Prostate gland (tissue), 2 donors: ENCODE results near the gene ZBTB43. TPM values are rescaled to one million over a fixed set of nuclear protein-coding genes. Genes with fewer than 3 reads are reported as not detected.

Experiments used
- DNase-seq: peaks from one replicate; pipeline ENCODE4 v3.0.0-alpha.2; 2019; ENCODE audit warnings: low spot score
- H3K27ac ChIP-seq, 2 donors: fragments of 200-600 bp; sonication (generic); 2 replicates each; pipeline ENCODE4 v1.5.1; 2017 to 2019
- H3K27me3 ChIP-seq: fragments of 200-600 bp; sonication (generic); replicated peaks from 2 replicates; pipeline ENCODE4 v1.5.1; 2019; ENCODE audit not compliant: insufficient read depth
- H3K36me3 ChIP-seq, 2 donors: fragments of 200-600 bp; sonication (generic); 1 replicate in 1 of 2; 2 replicates in 1 of 2; pipeline versions ENCODE4 v1.5.1 to v1.8.1; 2017 to 2019
- H3K4me1 ChIP-seq: fragments of 200-600 bp; sonication (generic); replicated peaks from 2 replicates; pipeline ENCODE4 v1.5.1; 2019
- H3K4me3 ChIP-seq, 2 donors: fragments of 200-600 bp; sonication (generic); 2 replicates each; pipeline ENCODE4 v1.5.1; 2017 to 2019
- H3K9me3 ChIP-seq: fragments of 200-600 bp; sonication (generic); 2 replicates; pipeline ENCODE4 v1.5.1; 2017
- CTCF ChIP-seq, 4 experiments: fragments of 200-600 bp in 2 of 4; fragments of 450-650 bp in 2 of 4; sonication (generic) in 2 of 4; IDR thresholded peaks; 1 replicate in 3 of 4; 2 replicates in 1 of 4; pipeline ENCODE4 v1.5.1; 2016 to 2019; ENCODE audit warnings: antibody characterized with exemption in 4 of 4, mild to moderate bottlenecking in 2 of 4, moderate library complexity in 2 of 4
- POLR2A ChIP-seq: fragments of 450-650 bp; IDR thresholded peaks from one replicate; pipeline ENCODE4 v1.6.1; 2016; ENCODE audit warnings: antibody characterized with exemption, mild to moderate bottlenecking
- POLR2AphosphoS5 ChIP-seq: sonication (generic); formaldehyde crosslinking; IDR thresholded peaks from one replicate; pipeline ENCODE4 v1.6.1; 2017; ENCODE audit warnings: antibody characterized with exemption
- WGBS: methylation state at CpG from one replicate; pipeline ENCODE4 v1.1.5; 2018; 5-methylcytosine and 5-hydroxymethylcytosine counted together
- intact Hi-C: fragments of 100-400 bp; cut with DNase I; formaldehyde crosslinking; loops from one replicate; pipeline ENCODE4 v1.14.2; 2022
- total RNA-seq, 2 donors: library from RNA; depleted of rRNA; stranded (reverse); fragments of >200 nt; gene quantifications; one replicate each; pipeline ENCODE4 v1.1.0, GENCODE V29; 2016

The ZBTB43 gene
- total RNA-seq, 2 donors from 2014 or later, result 30.0 to 118 TPM

GRCh38 chr9:126852086-126852688 lies 47.3 kb downstream of the ZBTB43 start:
- H3K9me3 ChIP-seq, result no peaks in the 10 kb centered on the region
- intact Hi-C loops, result no loop called here
- H3K27me3 ChIP-seq, result no peaks in the 10 kb centered on the region
- H3K36me3 ChIP-seq, result no peaks in the 10 kb centered on the region
- H3K27ac ChIP-seq, result no peak overlapping the region
- 33% methylated on average over 3 of the region's 3 CpGs for WGBS
- H3K4me1 ChIP-seq, result no peaks in the 10 kb centered on the region
- H3K4me3 ChIP-seq, result no peak overlapping the region
- TF ChIP-seq CTCF (IDR thresholded peaks at IDR 0.05) (no peak), POLR2A (no peak), POLR2AphosphoS5 (no peak)
- no peak for DNase-seq

- Histone ChIP-seq H3K27me3 (no peaks in the 10 kb centered on the region), H3K27ac (no peak overlapping the region), H3K9me3 (no peaks in the 10 kb centered on the region), H3K4me1 (no peaks in the 10 kb centered on the region), H3K4me3 (no peak overlapping the region), H3K36me3 (no peaks in the 10 kb centered on the region)
- no peak for DNase-seq
- no peak for TF ChIP-seq CTCF (IDR thresholded peaks at IDR 0.05)
- TF ChIP-seq POLR2AphosphoS5, result no peak
- no peak for TF ChIP-seq POLR2A
- 86% methylated on average over 5 of the region's 5 CpGs for WGBS
- intact Hi-C loops, result no loop called here
Measured at GRCh38 chr9:126853667-126854066, 48.8 kb downstream of the ZBTB43 start.

- TF ChIP-seq CTCF (IDR thresholded peaks at IDR 0.05), result no peak
- TF ChIP-seq POLR2A, result no peak
- TF ChIP-seq POLR2AphosphoS5, result no peak
- no peaks in the 10 kb centered on the region for H3K27me3 ChIP-seq
Measured at GRCh38 chr9:126854734-126855133, 49.9 kb downstream of the ZBTB43 start.

GRCh38 chr9:126856326-126856877 lies 51.6 kb downstream of the ZBTB43 start:
- no peak overlapping the region for H3K27ac ChIP-seq
- DNase-seq, result no peak
- H3K4me1 ChIP-seq, result peaks cover 7% of the 10 kb centered on the region
- H3K9me3 ChIP-seq, result no peaks in the 10 kb centered on the region
- 85% methylated on average over 6 of the region's 6 CpGs for WGBS
- TF ChIP-seq POLR2AphosphoS5 (no peak), POLR2A (no peak), CTCF (IDR thresholded peaks at IDR 0.05) (no peak)
- intact Hi-C loops, result no loop called here
- no peaks in the 10 kb centered on the region for H3K27me3 ChIP-seq
- no peaks in the 10 kb centered on the region for H3K36me3 ChIP-seq
- H3K4me3 ChIP-seq, result no peak overlapping the region

More at GRCh38 chr9:126854734-126855133, 49.9 kb downstream of the ZBTB43 start:
- Histone ChIP-seq H3K4me1 (peaks cover 1% of the 10 kb centered on the region), H3K9me3 (no peaks in the 10 kb centered on the region), H3K27ac (no peak overlapping the region), H3K4me3 (no peak overlapping the region), H3K36me3 (no peaks in the 10 kb centered on the region)
- peak; percentile 26 for DNase-seq
- 25% methylated on average over 7 of the region's 7 CpGs for WGBS
- intact Hi-C loops, result no loop called here
